Loucy (cell line): ENCODE measurements around the gene ATP8A2.

Experiments used
- CTCF ChIP-seq: fragments of 200-600 bp; sonication (generic); conservative IDR thresholded peaks from 2 replicates; pipeline ENCODE4 v1.5.1; 2014; ENCODE audit warnings: mild to moderate bottlenecking, antibody characterized with exemption, low read length
- EZH2phosphoT487 ChIP-seq: fragments of 200-600 bp; IDR thresholded peaks from 2 replicates; pipeline ENCODE4 v1.6.1; 2018; ENCODE audit warnings: antibody characterized with exemption, mild to moderate bottlenecking, moderate library complexity, borderline replicate concordance

- TF ChIP-seq EZH2phosphoT487 (no peak), CTCF (no peak)
Observed at GRCh38 chr13:25630329-25630900, 258.6 kb downstream of the ATP8A2 start.
